HK-2 (cell line): Measurements from ENCODE around the gene COL24A1.
"Not testable (repeated sequence)": the region's sequence is repeated elsewhere in the genome, so short reads cannot be mapped to it uniquely, and the experiment has no call there.

Experiments used
- DNase-seq: peaks from one replicate; pipeline ENCODE4 v3.0.0-alpha.2; 2018; ENCODE audit not compliant: unreplicated experiment

Gene COL24A1

DNA sequence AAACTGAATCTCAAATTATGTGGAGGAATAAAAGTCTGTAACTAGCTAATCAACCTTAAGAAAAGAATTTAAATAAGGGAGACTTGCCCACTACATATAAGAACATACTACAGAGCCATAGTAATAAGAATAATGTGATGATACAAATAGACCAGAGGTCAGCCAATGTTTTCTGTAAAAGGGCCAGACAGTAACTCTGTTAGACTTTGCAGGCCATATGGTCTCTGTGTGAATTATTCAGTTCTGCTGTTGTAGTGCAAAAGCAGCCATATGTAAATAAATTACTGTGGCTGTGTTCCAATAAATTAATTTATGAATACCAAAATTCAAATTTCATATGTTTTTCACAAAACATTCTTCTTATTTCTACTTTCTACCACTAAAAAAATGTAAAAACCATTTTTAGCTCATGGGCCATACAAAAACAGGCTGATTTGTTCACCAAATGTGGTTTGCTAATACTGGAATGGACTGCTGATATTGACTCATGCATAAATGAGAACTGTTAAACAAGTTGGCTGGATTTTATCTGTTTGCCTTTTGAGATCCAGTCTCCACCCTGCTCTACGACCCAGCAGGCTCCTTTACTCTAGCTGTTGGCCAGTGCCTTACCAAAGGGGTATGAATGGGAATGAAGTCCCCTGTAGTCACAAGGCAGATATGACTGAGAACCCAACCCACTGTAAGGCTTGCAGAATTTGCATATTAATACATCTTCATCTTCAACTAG lies 350.2 kb downstream of the COL24A1 start:
- no peak for DNase-seq

DNA sequence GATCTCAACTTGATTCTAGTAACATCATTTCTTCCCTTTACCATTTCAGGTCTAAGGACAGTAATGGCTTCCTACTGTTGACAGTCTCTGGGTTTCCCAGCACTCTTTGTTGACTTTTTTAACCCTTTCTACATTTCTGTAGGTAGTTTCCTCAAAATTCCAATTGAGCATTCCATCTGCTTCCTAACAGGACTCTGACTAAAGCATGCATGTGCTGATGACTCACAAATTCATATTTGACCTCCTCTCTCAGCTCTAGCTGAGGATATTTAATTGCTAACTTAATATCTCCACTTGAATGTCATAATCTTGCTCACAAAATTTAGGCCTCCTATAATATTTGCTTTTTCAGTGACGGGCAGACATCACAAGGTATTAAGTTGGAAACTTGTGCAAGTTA lies 355.1 kb downstream of the COL24A1 start:
- DNase-seq, result no peak

DNA sequence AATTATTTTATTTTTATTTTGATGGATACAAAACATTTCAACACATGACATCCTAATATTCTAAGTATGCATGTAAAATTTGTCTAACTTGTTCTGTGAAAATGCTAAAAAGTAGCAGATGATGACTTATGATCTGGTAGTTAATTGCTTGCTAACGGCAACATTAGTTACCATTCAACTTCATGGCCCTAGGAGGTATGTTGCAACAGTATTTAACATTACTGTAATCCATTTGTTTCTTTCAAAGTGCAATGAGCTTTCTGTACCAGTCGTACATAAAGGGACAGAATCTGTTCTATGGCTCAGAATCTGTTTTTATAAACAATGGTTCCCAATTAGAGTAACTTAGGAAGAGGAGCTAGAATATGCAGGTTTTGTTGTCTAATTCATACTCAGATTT lies 356.8 kb downstream of the COL24A1 start:
- DNase-seq, result no peak

GRCh38 chr1:85798419-85798818 lies 358.2 kb downstream of the COL24A1 start:
- no peak for DNase-seq

DNA sequence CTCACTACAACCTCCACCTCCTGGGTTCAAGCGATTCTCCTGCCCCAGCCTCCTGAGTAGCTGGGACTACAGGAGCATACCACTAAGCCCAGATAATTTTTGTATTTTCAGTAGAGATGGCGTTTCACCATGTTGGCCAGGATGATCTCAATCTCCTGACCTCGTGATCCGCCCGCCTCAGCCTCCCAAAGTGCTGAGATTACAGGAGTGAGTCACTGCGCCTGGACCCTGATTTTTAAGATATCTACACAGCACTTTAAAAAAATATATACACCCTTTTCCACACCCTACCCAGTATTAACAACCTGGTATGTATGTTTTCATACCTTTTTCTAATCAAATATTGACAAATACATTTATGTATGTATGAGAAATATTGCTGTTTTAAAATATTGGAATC lies 379.6 kb downstream of the COL24A1 start:
- not testable (repeated sequence) for DNase-seq

GRCh38 chr1:85762804-85763203 lies 393.8 kb downstream of the COL24A1 start:
- DNase-seq, result no peak

GRCh38 chr1:85756864-85757263 lies 399.7 kb downstream of the COL24A1 start:
- DNase-seq, result no peak

GRCh38 chr1:85748120-85748519 lies 408.5 kb downstream of the COL24A1 start:
- no peak for DNase-seq

DNA sequence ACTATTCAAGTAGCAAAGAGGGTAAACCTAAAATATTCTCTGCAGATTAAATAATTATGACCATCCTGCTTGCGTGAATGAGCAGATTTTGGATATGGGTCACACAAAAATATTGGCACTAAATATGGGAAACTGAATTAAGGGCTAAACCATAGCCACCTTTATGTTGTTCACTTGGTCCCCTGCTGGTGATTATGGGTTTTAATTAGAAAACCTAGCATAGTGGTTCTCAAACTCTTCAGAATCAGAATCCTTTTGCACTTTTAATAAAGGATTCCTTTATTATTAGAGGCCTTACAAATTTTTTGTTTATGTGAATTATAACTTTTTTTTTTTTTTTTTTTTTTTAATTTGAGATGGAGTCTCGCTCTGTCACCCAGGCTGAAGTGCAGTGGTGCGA lies 409.8 kb downstream of the COL24A1 start:
- no peak for DNase-seq

DNA sequence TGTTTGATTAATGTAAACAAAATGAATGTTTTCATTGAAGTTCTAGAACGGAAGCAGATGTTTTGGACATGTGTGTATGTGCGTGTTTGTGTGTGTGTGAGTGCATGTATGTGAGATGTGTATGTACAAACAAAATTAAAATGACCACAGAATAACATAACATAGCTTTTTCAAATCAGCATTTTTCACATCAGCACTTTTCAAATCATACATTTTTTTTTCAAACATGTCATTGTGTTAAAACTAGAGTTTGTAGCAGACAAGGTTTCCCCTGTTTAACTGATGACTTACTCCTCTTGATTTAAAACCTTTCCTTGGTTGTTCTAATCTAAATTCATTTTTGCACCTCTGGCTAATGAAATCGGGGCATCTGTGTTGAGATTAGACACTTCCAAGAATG lies 412.8 kb downstream of the COL24A1 start:
- DNase-seq, result no peak

GRCh38 chr1:85734931-85735330 lies 421.6 kb downstream of the COL24A1 start:
- peak; percentile 59 for DNase-seq

GRCh38 chr1:85718678-85719340 lies 437.8 kb downstream of the COL24A1 start:
- no peak for DNase-seq

DNA sequence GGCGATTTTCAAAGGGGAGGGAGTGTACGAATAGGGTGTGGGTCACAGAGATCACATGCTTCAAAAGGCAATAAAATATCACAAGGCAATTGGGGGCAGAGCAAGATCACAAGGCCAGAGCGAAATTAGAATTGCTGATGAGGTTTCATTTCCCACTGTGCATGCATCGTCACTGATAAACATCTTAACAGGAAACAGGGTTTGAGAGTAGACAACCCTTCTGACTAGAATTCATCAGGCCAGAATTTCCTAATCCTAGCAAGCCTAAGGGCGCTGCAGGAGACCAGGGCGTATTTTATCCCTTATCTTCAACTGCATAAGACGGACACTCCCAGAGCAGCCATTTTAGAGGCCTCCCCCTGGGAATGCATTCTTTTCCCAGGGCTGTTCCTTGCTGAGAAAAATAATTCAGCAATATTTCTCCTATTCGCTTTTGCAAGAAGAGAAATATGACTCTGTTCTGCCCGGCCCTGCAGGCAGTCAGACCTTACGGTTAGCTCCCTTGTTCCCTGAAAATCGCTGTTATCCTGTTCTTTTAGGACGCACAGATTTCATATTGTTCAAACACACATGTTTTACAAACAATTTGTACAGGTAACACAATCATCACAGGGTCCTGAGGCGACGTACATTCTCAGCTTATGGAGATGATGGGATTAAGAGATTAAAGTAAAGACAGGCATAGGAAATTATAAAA lies 442.0 kb downstream of the COL24A1 start:
- not testable (repeated sequence) for DNase-seq

- no peak for DNase-seq
These were observed 447.7 kb downstream of the COL24A1 start for GRCh38 chr1:85708829-85709227.

DNA sequence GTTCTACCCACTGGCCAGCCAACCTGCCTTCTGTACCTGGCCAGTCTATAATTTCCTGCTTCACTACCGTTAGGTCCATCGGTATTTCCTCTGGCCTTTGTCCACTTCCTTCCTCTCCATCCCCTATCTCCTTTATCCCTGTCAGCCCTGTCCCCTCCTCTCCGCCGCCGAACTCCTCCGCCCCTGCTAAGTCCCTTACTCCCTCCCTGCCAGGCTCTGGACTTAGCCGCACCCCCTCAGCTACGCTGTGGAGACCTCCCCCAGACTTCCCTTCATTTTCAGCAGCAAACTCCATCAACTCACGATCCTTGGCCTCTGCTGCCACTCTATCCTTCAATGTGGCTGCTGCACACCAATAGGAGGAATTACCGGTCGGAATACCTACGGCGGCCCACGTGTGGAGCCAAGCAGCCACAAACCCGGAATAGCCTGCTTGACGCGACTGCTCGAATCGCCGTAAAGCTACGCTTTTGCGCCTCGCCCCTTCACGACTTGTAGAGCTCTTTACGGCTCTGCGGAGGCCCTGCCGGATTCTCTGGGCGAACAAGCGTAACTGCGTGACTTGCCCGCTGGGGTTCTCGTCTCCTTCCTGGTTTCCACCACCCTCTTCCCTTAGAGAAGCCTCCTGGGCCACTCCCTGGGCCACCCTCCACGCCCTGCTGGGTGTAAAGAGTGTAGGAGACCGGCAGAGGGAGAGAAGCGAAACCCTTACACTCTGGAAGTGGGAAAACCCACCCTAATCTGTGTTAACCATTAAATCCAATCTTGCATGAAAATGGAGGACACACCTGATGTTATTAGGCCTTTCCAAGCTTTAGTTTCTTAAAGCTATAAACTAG lies 448.4 kb downstream of the COL24A1 start, which contains the start of gene ZNHIT6:
ZNHIT6 (minus strand) TSS at position 444 of the 839 bp plus-strand sequence; CDS start at position 295, 149 bp downstream.
- peak; percentile 95 for DNase-seq

- no peak for DNase-seq
These were observed 449.1 kb downstream of the COL24A1 start for GRCh38 chr1:85707267-85707989.

GRCh38 chr1:85705940-85706339 lies 450.6 kb downstream of the COL24A1 start:
- no peak for DNase-seq

GRCh38 chr1:85700422-85700821 lies 456.1 kb downstream of the COL24A1 start:
- no peak for DNase-seq

GRCh38 chr1:85697895-85698294 lies 458.7 kb downstream of the COL24A1 start:
- no peak for DNase-seq

- no peak for DNase-seq
These were observed 463.8 kb downstream of the COL24A1 start for GRCh38 chr1:85692730-85693314.
